Activated naive CD4-positive, alpha-beta T cell (primary cell): ENCODE data around the gene PTPRD.
"Not testable (repeated sequence)": the region's sequence is repeated elsewhere in the genome, so short reads cannot be mapped to it uniquely, and the experiment has no call there.

Experiments used
- DNase-seq, 4 experiments: peaks; one replicate each; lab custom pipeline; 2025; lab: John Stamatoyannopoulos, UW

Gene PTPRD

GRCh38 chr9:9498128-9498527 is 1114.7 kb downstream of the PTPRD start:
- DNase-seq = no peak

GRCh38 chr9:9494336-9494735 is 1118.5 kb downstream of the PTPRD start:
- no peak for DNase-seq

- DNase-seq = no peak
These were observed 1120.3 kb downstream of the PTPRD start for GRCh38 chr9:9492506-9492905.

GRCh38 chr9:9489183-9489582 is 1123.6 kb downstream of the PTPRD start:
- DNase-seq = no peak

- DNase-seq = no peak
These were observed 1129.6 kb downstream of the PTPRD start for GRCh38 chr9:9483175-9483574.

GRCh38 chr9:9478741-9479140 is 1134.1 kb downstream of the PTPRD start:
- DNase-seq = no peak

- DNase-seq = no peak
These were observed 1143.5 kb downstream of the PTPRD start for GRCh38 chr9:9469271-9469670.

GRCh38 chr9:9441874-9442273 is 1170.9 kb downstream of the PTPRD start:
- DNase-seq = not testable (repeated sequence)

- DNase-seq = no peak
These were observed 1175.2 kb downstream of the PTPRD start for GRCh38 chr9:9437641-9438040.

GRCh38 chr9:9426454-9426853 is 1186.3 kb downstream of the PTPRD start:
- DNase-seq = not testable (repeated sequence)

GRCh38 chr9:9412241-9412640 is 1200.6 kb downstream of the PTPRD start:
- DNase-seq = no peak

- no peak for DNase-seq
These were observed 1202.1 kb downstream of the PTPRD start for GRCh38 chr9:9410736-9411135.

- DNase-seq = no peak
These were observed 1212.8 kb downstream of the PTPRD start for GRCh38 chr9:9399982-9400381.

GRCh38 chr9:9396518-9396917 is 1216.3 kb downstream of the PTPRD start:
- no peak for DNase-seq

- no peak for DNase-seq
These were observed 1217.3 kb downstream of the PTPRD start for GRCh38 chr9:9395539-9395938.

- no peak for DNase-seq
These were observed 1220.0 kb downstream of the PTPRD start for GRCh38 chr9:9392755-9393154.

GRCh38 chr9:9389904-9390303 is 1222.9 kb downstream of the PTPRD start:
- DNase-seq = no peak

GRCh38 chr9:9387511-9388115 is 1225.2 kb downstream of the PTPRD start:
- DNase-seq = no peak

- DNase-seq = no peak
These were observed 1250.5 kb downstream of the PTPRD start for GRCh38 chr9:9362332-9362731.

GRCh38 chr9:9352877-9353481 is 1259.8 kb downstream of the PTPRD start:
- DNase-seq = no peak

GRCh38 chr9:9341203-9341602 is 1271.6 kb downstream of the PTPRD start:
- no peak for DNase-seq

- no peak for DNase-seq
These were observed 1275.7 kb downstream of the PTPRD start for GRCh38 chr9:9337129-9337528.

GRCh38 chr9:9326749-9327148 is 1286.1 kb downstream of the PTPRD start:
- no peak for DNase-seq

GRCh38 chr9:9319007-9319406 is 1293.8 kb downstream of the PTPRD start:
- DNase-seq = no peak
